Activated T-cell treated with anti-CD3 and anti-CD28 coated beads for 1 hour (primary cell): Measurements from ENCODE around the gene AJAP1.
A peak's percentile ranks its signal among the peaks of the same experiment; 100 is the strongest.

ENCODE experiments used
- DNase-seq: peaks from one replicate; pipeline ENCODE4 v3.0.0-alpha.2; 2020; ENCODE audit warnings: low read depth

Gene AJAP1

GRCh38 chr1:4631321-4631720 is 23.1 kb upstream of the AJAP1 start:
- DNase-seq, result no peak

- DNase-seq, result no peak
Observed at GRCh38 chr1:4633346-4633745, 21.1 kb upstream of the AJAP1 start.

- DNase-seq, result no peak
Observed at GRCh38 chr1:4634156-4634792, 20.1 kb upstream of the AJAP1 start.

GRCh38 chr1:4634793-4635406 is 19.5 kb upstream of the AJAP1 start:
- DNase-seq, result no peak

DNA sequence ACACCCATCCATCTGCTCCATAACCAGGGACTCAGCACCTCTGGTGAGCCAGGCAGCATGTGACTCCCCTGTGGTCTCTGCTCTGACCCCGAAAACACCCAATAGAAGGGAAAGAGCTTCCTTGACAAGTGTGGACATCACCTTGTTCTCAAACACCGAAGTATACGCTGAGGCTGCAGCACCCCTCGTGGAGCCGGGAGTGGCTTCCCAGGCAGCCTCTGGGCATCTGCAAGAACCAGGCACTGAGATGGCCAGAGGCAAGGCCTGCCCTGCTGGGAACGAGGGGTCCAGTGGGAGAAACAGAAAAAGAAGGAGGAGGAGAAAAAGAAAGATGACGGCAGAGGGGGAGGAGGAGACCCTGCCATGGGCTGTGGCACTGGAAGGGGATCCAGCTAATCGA is 18.2 kb upstream of the AJAP1 start:
- no peak for DNase-seq

- no peak for DNase-seq
Observed at GRCh38 chr1:4636644-4637380, 17.6 kb upstream of the AJAP1 start.

- no peak for DNase-seq
Observed at GRCh38 chr1:4637616-4638344, 16.6 kb upstream of the AJAP1 start.

- no peak for DNase-seq
Observed at GRCh38 chr1:4638345-4638729, 16.1 kb upstream of the AJAP1 start.

GRCh38 chr1:4640931-4641330 is 13.5 kb upstream of the AJAP1 start:
- no peak for DNase-seq

DNA sequence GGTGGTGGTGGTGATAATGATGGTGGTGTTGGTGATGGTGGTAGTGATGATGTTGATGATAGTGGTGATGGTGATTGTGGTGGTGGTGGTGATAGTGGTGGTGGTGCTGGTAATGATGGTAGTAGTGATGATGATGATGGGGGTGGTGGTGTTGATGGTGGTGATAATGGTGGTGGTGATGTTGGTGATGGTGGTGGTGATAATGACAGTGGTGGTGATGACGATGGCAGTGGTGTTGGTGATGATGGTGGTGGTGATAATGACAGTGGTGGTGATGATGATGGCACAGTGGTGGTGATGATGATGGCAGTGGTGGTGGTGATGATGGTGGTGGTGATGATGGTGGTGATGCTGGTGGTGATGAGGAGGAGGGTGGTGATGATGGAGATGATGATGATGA is 7.0 kb upstream of the AJAP1 start:
- DNase-seq, result no peak

- DNase-seq, result no peak
Observed at GRCh38 chr1:4648657-4649056, 5.8 kb upstream of the AJAP1 start.

GRCh38 chr1:4650481-4650880 is 3.9 kb upstream of the AJAP1 start:
- no peak for DNase-seq

DNA sequence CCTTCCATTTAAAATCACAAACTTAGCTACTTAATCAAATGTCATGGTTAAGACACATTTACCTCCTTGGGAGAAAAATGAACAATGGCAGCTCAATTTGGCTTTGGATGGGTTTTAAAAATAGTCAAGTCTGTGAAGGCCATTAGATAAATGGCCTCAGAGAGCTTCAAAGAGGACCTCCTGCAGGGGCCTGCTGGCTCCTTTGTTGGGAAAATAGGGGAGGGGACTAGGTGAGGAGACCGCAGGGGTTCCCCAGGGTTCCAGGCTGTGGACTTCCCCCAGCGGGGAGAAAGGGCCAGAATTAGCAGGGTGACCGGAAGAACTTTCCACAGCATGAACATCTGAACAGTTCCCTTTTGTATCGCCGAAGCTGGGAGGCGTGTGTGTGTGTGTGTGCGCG is 3.4 kb upstream of the AJAP1 start:
- DNase-seq, result no peak

DNA sequence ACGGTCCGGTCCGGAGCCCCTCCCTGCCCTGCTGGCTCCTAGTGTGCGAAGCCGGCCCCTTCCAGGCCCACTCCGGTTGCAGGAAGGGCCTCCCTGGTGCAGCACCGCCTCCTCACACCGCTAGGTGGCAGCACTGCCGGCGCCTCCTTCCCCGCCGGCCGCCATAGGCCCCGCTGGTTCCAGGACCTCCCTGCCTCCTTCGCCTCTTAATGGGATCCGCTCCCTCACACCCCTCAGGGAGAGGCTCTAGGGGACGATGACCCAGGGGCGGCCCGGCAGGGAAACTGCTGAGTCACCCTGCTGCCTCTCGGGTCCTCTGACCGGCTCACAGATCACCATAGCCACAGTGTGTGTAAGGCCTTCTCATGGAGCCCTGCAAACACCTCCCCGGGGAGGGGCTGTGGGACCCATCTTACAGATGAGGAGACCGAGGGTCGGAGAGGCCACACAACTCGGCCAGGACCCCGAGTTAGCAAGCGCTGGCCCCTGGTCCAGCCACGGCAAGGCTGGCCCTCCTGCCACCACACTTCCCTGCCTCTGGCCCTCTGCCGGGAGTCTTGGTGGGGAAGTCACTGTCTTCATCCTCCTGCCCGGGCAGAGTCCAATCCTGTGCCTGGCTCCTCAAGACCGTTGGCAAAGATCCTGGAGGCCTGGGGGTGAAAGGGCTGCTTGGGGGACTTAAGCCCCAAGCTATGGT is 1.6 kb upstream of the AJAP1 start:
- DNase-seq, result peak; percentile 48

GRCh38 chr1:4653328-4653660 is 1.1 kb upstream of the AJAP1 start:
- DNase-seq, result no peak

GRCh38 chr1:4654764-4655673 is 610 bp downstream of the AJAP1 start:
- DNase-seq, result no peak

GRCh38 chr1:4655674-4656532 is 1.5 kb downstream of the AJAP1 start:
- DNase-seq, result no peak

DNA sequence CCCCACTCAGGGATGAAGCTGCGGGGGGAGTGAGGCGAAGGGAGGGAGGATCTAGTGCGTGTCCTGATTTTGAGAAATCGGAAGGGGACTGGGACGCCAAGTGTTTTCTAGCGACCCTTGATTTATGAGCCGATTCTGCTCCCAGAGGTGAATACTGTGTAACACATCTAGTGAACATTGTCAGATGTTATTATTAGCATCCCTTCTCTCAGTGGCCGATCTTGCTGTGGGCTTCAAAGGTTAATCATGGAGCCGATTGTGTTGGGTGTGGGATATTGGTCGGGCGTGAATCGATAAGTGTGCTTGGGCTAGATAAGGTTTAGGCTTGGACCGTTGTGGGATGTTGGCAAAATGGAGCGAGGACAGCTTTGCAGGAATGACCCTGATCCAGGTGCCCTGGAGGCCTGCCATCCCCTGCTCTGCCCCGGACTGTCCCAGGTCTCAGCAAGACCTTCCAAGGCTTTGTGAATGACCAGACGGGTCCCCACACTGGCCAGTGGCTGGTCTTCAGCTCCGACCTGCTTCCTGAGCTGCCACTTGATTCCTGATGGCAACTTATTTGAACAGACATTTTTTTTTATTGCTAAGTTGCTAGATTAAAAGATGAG is 2.2 kb downstream of the AJAP1 start:
- DNase-seq, result no peak

- no peak for DNase-seq
Observed at GRCh38 chr1:4657244-4657789, 2.9 kb downstream of the AJAP1 start.
